NCI-H446 treated with DMSO at 0.1 percent for 48 hours (cell line): ENCODE measurements around the gene ITPKB.
A peak's percentile ranks its signal among the peaks of the same experiment; 100 is the strongest.

Source experiments
- DNase-seq: peaks from one replicate; lab custom pipeline; 2025; lab: John Stamatoyannopoulos, UW

Gene ITPKB

DNA sequence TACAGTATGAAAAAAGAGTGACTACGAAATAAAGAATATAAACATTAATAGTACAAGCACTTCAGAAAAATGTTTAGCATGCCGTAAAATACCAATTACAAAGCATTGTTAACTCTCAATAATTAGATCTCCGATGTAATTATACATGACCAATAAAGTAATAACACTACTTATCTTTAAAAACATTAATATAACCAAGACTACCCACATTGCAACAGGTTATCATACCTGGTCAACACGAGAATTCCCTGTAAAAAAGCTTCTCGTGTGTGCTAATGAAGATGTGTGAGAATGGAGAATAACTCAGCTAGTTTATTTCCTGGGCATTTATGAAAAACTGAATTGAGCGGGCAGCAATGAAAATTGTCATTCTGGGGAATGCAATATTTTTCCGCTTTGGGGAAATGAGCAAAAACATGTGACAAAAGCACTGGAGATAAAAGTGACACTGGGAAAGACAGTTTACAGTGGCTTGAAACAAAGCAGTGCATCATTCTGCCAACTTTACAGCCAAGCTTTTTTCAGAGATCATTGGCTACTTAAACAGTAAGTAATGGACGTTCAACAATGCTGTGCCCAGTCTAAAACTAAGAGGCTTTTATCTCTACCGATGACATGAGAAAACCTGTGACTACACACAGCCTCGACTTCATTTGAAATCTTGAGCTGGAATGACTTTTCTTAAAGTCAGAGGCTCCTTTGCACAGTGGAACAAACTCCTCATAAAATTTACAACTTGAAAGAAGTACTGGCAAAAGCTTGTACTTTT is 34.7 kb downstream of the ITPKB start:
- no peak for DNase-seq

DNA sequence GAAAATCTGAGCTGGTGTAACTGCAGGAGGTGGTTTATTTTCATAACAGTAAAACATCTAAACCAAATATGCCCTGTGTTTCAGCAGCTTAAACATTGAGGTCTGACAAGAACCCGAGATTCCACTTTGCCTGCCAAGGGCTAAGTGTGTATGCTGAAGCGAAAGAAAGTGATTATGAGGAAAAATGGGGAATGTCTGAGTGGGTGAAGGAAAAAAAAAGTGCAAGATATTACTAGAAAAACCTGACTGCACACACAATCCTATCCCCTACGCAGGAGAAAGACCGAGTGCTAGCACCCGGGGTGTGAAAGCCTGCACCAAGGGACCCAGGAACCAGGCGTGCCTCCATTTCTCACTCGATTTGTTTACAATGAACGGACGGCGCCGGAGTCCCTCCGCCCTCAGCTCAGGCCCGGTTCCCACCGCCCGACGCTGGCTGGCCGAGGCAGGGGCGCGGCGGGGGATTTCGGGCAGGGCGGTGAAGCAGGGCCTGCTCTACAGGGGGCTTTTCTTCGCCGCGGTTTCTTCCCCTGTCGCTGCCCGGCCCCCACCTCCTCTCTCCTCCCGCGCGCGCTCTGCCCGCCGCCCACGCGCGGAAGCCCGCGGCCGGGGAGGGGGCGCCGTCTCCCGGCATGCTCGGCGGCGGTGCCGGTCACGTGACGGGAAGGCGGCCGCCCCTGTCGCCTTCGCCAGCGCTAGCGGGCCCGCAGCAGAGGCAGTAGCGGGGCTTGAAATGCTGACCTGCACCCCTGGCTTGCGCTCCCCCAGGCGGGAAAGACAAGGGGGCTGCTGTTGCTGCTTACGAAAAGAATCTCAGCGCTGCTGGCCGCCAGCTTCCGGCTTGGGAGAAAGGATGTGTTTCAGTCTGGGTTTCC is 35.9 kb downstream of the ITPKB start:
- DNase-seq: no peak

DNA sequence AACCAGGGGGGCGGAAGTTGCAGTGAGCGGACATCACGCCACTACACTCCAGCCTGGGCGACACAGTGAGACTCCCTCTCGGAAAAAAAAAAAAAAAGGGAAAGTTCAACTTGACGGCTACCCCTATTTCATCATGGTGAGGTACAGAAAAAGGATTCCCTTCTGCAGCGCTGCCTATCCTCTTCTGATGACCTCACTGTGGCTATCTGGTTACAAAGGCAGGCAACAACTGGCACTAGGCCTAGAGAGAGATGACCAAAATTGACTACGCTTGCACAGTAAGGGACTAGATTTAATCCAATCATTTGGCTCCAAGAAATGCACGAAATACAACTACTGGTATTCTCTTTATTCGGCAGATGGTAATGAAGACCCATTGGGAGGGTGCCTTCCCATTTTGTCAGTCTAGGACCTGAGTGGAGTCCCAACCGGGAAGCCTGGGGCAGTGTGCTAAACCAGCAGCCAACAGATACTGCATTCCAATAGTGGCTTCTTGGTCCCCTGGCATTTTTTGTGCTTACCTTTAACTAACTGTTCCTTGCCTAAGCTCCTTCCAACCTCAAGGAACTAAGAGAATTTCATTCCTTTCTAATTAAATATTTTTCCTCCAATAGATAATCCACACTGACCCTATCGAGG is 36.6 kb downstream of the ITPKB start:
- no peak for DNase-seq

DNA sequence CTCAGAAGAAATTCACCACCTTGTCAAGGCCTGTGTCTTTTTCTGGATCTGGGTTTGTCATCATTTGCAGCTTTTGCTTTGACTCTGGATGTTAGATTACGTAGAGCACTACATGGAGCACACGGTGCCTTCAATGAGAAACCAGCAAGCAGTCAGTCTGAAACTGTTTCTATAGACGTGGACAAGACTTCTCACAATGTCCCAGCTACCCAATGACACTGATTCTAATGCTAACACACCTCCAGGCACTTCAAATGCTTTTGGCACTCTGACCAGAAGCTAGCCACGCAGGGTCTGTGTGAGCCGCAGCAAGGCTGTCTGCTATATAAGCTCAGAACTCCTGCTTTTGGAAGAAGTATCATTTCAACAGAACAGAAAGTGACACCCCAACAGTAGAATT is 38.2 kb downstream of the ITPKB start:
- no peak for DNase-seq

GRCh38 chr1:226699166-226699565 is 39.9 kb downstream of the ITPKB start:
- no peak for DNase-seq

DNA sequence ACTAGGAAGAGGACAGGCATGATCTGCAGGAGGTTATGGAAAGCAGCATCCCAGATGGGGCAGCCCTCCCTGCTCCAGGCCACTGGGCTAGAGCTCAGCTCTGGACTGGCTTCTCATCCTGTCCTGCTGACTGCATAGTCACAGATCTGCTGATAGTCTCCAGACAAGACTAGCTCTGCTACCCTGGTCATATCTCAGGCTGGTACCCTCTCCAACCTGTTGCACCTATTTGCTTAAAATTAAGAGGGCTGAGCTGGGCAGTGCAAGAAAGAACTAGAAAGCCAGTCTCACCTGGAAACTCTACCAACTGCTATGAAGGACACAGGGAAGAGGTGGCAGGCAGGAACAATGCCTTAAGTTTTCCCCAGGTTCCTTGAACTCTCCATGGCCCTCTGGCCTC is 40.4 kb downstream of the ITPKB start:
- DNase-seq: no peak

DNA sequence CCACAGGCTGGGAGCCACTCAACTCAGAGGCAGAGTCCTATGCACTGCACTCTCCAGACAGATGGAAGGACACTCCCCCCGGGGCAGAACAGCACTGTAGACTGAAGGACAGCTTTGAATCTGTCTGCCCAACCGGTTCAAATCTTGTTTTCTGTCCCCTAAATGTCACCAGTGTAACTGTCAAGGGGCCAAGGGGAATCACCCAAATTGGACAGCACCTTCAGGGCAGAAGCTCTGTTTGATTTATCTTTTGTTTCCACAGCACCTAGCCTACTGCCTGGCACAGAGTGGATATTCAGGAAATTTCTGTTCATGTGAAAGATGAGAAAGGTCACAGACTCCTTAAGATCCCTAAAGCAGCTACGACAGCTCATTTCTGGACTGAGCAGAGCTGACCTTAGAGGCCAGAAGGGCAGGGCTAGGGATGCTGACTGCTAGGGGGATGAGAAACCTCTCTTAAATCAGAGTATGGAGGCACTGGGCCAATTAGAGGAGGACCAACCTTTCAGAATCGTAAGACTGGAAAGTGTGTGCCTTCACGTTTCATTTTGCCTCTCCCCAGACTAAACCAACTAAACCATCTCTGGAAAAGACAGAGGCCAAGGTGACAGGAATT is 41.0 kb downstream of the ITPKB start:
- DNase-seq: no peak

- DNase-seq: peak; percentile 30
Observed at GRCh38 chr1:226697151-226697928, 41.7 kb downstream of the ITPKB start.

GRCh38 chr1:226696547-226696946 is 42.5 kb downstream of the ITPKB start:
- no peak for DNase-seq

- no peak for DNase-seq
Observed at GRCh38 chr1:226695335-226695900, 43.7 kb downstream of the ITPKB start.

DNA sequence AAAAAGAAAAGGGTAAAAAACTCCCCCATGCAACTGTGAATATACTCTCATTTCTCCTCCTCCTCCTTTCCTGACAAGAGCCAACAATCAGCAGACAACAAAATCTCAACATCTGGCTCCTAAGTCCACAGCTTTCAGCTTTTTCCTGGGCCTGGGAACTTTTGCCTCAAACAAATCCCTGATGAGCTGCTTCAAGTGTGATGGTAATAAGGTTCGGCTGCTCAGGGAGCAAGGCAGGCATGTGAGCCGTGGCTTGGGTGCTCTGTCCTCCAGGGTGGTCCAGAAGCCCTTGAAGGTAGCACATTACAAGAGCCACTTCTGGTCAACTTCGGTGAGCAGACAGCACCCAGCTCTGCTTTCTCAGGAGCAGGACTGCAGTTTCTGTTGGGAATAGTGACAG is 46.3 kb downstream of the ITPKB start:
- no peak for DNase-seq

DNA sequence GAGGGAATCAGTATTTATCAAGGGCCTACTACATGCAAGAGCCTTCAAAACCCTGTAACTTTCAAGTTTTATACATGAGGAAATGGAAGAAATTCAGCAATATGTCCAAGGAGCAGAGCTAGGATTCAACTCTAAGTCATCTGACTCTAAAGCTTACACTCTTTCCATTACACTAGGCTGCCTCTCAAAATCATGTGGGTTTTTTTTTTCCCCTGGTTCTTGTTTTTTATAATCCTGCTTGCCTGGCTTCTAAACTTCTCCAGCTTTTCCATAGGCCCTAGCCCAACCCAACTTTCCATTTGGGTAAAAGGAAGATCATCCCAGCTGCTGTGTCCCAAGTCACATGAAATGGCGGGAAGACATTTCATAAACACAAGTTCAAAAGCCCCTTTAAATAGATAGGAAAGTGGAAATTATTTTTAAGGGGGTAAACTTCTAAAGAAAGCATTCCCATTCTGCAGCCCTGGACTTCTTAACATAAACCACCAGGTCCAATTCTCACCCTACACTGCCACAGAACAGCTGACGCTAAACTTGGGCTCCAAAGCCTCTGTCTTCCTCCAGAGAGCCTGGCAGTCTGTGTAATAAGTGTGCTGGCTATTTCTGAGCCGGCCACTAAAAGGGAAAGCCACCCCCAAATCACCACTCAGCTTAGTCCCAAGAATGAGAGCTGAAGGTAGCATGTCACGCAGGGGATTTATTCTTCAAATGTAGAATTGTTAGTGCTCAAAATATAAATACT is 46.9 kb downstream of the ITPKB start:
- DNase-seq: no peak

- DNase-seq: no peak
Observed at GRCh38 chr1:226691247-226691646, 47.8 kb downstream of the ITPKB start.

DNA sequence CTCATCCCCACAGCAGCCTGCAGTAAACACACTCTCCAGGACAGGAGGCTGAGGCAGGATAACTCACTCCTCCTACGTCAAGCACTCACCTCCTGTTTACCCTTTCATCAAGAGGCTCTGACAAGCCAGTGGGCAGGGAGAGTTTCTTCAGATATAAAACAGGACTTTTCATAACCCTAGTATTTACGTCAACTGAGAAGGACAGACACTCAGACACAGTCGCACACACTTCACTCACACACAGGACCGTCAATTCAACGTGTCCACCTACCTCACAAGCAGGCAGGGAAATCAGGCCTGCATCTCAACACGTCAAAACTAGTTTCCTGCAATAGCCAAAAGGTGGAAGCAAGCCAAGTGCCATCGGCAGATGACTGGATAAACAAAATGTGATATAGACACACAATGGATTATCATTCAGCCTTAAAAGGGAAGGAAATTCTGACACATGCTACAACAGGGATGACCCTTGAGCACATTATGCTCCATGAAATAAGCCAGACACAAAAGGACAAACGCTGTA is 48.6 kb downstream of the ITPKB start:
- no peak for DNase-seq

DNA sequence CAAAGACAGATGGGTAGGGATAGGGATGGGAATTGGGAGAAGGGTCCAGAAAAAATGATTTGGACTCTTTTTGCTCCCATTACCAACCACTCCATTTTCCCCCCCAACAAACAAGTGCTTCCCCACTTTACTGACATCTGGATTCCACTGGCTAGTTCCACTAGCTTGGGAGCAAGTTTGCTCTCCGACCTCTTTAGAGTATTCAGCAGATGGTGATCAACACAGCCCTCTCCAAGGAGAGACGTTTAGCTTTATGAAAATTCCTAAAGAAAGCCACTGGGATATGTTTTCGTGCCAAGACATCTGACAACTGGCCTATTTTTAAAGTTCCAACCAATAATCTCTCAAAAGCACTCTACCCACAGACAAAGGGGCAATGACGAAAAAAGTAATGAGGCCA is 50.3 kb downstream of the ITPKB start:
- DNase-seq: no peak

DNA sequence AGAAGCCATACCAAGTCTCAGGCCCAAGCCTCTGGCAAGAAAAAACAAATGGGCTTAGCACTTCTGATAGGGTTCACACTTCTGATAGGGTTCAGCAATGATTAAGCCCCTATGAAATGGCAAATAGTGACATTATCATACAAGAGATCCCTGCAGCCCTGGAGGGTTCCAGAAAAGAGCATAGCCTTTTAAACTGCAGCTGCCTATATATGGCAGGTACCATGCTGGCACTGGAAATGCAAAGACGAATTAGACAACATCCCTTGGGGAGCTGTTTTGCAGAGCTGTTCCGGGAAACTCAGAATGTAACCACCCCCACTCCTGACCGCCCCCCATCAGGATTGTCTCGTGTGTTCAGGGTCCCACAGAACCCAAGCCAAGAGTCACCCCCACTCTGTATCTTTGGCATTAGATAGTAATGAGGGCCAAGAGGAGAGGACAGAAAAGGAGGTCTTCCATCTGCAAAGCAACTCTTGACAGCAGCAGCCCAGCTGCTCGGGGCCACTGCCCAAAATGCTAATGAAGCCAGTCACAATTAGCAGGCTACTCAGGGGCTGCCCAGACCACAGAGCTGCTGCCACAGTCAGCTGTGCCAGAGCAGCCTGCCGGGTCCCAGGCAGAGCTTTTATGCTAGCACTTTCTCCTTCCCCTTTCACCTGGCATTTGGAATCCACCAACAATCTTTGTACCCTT is 50.9 kb downstream of the ITPKB start:
- peak; percentile 72 for DNase-seq

- no peak for DNase-seq
Observed at GRCh38 chr1:226687426-226687825, 51.7 kb downstream of the ITPKB start.

GRCh38 chr1:226686440-226687425 is 52.3 kb downstream of the ITPKB start:
- DNase-seq: no peak
